ENCODE measurements around the gene MACO1.
"Not testable (repeated sequence)": the region's sequence is repeated elsewhere in the genome, so short reads cannot be mapped to it uniquely, and the experiment has no call there.

Gene MACO1

DNA sequence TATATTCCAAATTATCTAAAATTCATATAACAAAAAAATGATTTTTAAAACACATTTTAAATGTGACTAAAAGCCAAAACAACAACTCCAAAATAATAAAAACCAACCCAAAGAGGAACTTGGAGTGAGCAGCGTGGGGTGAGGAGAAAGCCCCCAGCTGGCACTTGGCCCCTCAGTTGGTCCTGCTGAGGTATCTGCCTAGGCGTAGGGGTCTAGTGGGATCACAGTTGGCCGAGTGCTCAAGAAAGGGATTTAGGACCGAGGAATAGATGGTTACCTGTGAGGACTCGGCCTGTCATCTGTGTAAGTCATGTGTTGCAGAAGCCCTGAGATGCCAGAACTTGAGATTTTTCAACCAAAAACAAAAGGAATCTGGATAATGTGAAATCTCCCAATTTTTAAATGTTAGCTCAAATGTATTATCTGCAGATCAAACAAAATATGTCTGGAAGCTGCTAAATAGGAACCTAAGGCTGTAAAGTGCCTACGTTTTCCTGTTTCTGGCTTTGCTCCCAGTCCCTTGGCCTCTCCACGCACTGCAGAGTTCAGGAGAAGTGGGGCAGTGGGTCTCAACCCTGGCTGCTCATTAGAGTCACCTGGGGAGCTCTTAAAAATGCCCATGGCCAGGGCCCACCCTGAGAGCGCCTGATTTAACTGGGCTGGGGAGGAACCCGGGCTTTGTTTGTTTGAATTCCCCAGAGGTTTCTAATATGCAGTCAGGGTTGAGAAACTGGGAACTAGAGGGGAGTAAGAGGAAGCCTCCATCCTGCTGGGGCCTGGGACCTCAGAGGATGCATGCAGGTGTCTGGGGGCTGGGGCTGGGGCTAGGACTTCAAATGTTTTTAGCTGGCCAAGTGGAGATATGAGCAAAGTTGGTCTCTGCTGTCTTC, 74.3 kb downstream of the MACO1 start:
- TF ChIP-seq, protein P1, sequence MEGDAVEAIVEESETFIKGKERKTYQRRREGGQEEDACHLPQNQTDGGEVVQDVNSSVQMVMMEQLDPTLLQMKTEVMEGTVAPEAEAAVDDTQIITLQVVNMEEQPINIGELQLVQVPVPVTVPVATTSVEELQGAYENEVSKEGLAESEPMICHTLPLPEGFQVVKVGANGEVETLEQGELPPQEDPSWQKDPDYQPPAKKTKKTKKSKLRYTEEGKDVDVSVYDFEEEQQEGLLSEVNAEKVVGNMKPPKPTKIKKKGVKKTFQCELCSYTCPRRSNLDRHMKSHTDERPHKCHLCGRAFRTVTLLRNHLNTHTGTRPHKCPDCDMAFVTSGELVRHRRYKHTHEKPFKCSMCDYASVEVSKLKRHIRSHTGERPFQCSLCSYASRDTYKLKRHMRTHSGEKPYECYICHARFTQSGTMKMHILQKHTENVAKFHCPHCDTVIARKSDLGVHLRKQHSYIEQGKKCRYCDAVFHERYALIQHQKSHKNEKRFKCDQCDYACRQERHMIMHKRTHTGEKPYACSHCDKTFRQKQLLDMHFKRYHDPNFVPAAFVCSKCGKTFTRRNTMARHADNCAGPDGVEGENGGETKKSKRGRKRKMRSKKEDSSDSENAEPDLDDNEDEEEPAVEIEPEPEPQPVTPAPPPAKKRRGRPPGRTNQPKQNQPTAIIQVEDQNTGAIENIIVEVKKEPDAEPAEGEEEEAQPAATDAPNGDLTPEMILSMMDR (conservative IDR thresholded peaks at IDR 0.05): no peak
- no peak for TF ChIP-seq ZFX (IDR thresholded peaks at IDR 0.05)
- H3K27ac ChIP-seq: no peak overlapping the region

DNA sequence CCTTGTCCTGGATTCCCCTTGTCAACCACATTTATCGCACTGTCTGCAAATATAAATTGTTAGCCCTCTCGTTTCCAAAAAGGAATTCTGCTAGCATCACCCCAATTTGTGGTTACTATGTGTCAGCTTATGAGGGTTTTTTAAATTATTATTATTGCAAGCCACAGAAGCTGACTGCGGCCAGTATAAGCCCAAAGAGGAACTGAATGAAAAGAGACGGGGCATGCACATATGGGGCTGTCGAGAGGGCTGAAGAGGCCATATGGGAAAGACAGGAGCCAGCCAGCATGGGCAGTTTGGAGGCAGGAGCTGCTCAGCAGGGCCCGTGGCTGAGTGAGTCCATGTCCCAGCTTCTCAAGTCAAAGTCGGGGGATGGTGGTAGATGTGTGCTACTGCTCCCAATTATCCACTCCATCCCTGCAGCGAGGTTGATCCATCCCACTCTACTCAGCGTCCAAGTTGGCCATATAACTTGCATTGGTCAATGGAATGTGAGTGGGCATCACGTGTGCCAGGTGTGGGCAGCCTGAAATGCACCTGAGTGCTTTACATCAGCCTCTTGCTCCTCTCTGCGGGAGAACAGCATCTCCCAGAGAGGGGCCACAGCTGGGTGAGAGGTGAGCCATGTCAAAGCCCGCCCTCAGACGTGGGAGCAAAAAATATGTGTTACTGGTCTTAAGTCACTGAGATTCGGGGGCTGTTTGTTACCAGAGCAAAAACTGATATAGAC, 75.1 kb downstream of the MACO1 start:
- no peak for TF ChIP-seq ZFX (IDR thresholded peaks at IDR 0.05)
- TF ChIP-seq, protein P1 (conservative IDR thresholded peaks at IDR 0.05): no peak

DNA sequence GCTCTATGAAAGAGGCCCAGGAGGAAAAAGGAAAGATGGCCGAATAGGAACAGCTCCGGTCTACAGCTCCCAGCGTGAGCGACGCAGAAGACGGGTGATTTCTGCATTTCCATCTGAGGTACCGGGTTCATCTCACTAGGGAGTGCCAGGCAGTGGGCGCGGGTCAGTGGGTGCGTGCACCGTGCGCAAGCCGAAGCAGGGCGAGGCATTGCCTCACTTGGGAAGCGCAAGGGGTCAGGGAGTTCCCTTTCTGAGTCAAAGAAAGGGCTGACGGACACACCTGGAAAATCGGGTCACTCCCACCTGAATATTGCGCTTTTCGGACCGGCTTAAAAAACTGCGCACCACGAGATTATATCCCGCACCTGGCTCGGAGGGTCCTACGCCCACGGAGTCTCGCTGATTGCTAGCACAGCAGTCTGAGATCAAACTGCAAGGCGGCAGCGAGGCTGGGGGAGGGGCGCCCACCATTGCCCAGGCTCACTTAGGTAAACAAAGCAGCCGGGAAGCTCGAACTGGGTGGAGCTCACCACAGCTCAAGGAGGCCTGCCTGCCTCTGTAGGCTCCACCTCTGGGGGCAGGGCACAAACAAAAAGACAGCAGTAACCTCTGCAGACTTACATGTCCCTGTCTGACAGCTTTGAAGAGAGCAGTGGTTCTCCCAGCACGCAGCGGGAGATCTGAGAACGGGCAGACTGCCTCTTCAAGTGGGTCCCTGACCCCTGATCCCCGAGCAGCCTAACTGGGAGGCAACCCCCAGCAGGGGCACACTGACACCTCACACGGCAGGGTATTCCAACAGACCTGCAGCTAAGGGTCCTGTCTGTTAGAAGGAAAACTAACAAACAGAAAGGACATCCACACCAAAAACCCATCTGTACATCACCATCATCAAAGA, 76.1 kb downstream of the MACO1 start:
- not testable (repeated sequence) for H3K27ac ChIP-seq

More for the DNA sequence above, 75.1 kb downstream of the MACO1 start:
- no peak overlapping the region for H3K27ac ChIP-seq

DNA sequence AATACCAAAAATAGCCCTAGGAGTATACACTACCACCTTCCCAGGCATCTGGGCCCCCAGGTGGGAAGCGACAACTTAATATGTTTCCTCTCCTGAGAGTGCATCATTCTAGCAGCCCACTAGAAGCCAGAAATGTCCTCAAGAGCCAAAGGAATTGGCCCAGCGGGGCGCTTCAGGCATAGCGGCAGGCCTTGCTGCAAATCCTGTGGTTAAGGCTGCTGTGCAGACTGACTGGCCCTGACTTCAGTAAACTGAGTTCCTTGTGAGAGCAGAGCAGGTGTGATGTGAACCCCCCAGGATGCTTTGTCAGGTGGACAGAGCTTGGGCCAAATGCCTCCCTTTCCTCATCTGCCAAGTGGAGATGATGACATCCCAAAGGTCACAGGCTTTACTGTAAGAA, 83.0 kb downstream of the MACO1 start:
- TF ChIP-seq, protein P1 (conservative IDR thresholded peaks at IDR 0.05): no peak
- H3K27ac ChIP-seq: no peak overlapping the region

DNA sequence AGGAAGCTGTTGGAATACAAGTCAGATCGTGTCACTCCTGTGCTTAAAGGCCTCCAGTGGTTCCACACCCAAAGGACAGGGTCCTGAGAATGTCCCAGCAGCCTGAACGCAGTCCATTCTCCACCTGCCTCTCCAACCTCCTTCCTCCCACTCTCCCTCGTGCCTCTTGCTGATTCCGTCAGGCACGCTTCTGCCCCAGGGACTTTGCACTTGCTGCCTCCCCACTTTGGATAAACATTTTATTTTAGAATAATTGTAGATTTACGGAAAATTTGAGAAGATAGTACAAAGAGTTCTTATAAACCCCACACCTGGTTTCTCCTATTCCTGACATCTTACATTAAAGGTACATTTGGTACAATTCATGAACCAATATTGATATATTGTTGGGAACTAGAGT, 84.3 kb downstream of the MACO1 start:
- TF ChIP-seq, protein P1 (conservative IDR thresholded peaks at IDR 0.05): no peak
- TF ChIP-seq ZFX (IDR thresholded peaks at IDR 0.05): no peak
- no peak overlapping the region for H3K27ac ChIP-seq

DNA sequence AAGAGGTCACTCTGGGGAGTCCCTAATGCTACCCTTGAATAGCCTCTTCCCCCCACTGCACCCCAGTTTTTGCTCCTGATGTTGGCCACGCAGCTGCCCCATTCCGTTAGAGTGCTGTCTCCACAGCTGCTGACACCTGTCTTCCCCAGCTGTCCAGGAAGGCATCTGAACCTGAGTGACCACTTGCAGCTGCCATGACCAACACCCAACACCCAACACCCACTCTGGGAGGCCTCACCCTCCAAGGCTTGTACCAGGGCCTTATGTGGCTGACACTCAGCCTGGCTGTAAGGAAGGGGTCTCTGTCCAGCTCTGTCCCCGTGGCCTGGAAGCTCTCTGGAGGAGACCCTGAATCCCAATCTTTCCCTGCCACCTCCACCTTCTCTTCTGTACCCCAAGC, 86.0 kb downstream of the MACO1 start:
- TF ChIP-seq, protein P1 (conservative IDR thresholded peaks at IDR 0.05): no peak
- TF ChIP-seq ZFX (IDR thresholded peaks at IDR 0.05): no peak
- H3K27ac ChIP-seq: no peak overlapping the region

DNA sequence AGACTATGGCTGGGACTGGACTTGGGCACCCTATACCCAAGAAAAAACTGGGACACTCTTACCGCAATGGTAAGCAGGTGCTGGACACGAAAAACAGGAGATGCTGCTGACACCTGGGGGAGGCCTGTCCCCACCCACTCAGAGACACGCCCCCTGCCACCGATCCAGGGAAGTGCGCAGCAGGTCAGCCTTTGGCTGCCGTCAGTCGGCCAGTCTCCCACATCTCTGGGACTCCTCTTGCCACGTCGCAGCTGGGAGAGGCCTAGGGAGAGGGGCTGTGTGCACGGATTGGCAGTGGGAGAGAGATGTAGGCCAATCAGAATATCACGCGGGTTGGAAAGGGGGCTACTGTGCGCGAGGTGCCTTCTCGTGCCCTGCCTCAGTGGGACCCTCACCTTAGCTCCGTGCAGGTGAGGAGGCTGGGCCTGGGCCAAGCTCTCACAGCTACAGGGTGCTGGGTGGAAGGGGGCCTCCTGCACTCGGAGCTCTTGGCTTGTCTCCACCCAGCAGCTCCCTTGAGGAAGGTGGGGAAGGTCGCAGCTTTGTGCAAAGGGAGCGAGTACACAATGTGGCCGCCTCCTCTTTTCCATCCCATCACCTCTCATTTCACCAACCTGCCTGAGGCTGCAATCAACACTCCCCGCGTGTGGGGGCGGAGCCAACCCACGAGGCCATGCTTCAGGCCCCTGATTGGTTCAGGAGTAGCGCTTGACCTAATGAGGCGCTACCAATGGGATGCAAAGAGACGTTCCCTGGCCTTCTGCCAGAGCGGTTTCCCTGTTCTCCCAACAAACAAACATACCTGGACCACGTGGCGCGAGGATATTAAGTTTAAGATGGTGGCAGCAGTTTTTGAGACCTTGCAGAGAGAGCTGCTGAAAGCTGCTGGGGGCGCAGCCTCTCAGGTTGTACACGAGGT, 87.0 kb downstream of the MACO1 start:
- no peak for TF ChIP-seq ZFX (IDR thresholded peaks at IDR 0.05)
- TF ChIP-seq, protein P1 (conservative IDR thresholded peaks at IDR 0.05): 0 out of 2 replicates have a peak, but pooled peaks have one; percentile 2
- H3K27ac ChIP-seq: no peak overlapping the region
